ENCODE data around the gene SH2D6.
A peak's percentile ranks its signal among the peaks of the same experiment; 100 is the strongest.
"Not testable (repeated sequence)": the region's sequence is repeated elsewhere in the genome, so short reads cannot be mapped to it uniquely, and the experiment has no call there.

Gene SH2D6

DNA sequence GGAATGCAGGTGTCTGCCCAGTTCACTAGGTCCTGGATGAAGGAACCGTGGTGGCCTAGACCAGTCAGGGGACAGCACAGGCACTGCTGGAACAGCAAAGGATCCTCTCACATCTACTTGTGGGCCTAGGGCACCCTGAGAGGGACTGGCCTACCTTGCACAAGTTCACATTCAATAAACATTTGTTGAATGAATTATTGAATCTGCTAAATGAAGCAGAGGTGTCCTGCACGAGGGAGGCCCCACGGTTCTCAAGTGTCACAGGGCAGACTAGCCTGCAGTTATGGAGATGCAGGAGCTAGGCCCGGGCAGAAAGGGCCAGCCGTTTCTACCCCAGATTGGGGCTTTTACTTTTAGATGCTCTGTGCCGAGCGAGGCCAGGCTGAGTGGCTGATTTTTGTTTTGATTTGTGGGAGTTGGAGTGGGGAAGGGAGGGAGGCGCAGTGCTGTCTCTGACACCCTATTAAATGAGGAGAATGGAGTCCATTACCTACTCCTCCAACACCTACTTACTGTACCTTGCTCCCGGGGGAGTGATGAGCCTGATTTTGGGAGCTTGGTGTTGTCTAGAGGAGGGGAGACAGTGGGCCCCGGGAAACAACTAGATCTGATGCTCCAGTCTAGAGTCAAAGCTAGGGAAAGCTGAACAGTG, 18.4 kb downstream of the SH2D6 start:
- Histone ChIP-seq H3K4me3 (ENCODE audit: low read depth, low read length) (no peak overlapping the region), H2AFZ (peak overlapping the region; percentile 86), H3K36me3 (ENCODE audit: control insufficient read depth, insufficient read depth, low read length) (no peaks in the 10 kb centered on the region), H3K27me3 (ENCODE audit: control insufficient read depth, insufficient read depth, low read length) (no peaks in the 10 kb centered on the region), H3K4me2 (ENCODE audit: low read length) (peak overlapping the region; percentile 64), H3K9ac (peak overlapping the region; percentile 25), H3K27ac (peak overlapping the region; percentile 76), H3K9me3 (ENCODE audit: control insufficient read depth, low read length) (no peaks in the 10 kb centered on the region), H3K4me1 (peaks cover 54% of the 10 kb centered on the region), H3K79me2 (no peaks in the 10 kb centered on the region)
- TF ChIP-seq, protein P1, sequence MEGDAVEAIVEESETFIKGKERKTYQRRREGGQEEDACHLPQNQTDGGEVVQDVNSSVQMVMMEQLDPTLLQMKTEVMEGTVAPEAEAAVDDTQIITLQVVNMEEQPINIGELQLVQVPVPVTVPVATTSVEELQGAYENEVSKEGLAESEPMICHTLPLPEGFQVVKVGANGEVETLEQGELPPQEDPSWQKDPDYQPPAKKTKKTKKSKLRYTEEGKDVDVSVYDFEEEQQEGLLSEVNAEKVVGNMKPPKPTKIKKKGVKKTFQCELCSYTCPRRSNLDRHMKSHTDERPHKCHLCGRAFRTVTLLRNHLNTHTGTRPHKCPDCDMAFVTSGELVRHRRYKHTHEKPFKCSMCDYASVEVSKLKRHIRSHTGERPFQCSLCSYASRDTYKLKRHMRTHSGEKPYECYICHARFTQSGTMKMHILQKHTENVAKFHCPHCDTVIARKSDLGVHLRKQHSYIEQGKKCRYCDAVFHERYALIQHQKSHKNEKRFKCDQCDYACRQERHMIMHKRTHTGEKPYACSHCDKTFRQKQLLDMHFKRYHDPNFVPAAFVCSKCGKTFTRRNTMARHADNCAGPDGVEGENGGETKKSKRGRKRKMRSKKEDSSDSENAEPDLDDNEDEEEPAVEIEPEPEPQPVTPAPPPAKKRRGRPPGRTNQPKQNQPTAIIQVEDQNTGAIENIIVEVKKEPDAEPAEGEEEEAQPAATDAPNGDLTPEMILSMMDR (IDR thresholded peaks at IDR 0.05): no peak

DNA sequence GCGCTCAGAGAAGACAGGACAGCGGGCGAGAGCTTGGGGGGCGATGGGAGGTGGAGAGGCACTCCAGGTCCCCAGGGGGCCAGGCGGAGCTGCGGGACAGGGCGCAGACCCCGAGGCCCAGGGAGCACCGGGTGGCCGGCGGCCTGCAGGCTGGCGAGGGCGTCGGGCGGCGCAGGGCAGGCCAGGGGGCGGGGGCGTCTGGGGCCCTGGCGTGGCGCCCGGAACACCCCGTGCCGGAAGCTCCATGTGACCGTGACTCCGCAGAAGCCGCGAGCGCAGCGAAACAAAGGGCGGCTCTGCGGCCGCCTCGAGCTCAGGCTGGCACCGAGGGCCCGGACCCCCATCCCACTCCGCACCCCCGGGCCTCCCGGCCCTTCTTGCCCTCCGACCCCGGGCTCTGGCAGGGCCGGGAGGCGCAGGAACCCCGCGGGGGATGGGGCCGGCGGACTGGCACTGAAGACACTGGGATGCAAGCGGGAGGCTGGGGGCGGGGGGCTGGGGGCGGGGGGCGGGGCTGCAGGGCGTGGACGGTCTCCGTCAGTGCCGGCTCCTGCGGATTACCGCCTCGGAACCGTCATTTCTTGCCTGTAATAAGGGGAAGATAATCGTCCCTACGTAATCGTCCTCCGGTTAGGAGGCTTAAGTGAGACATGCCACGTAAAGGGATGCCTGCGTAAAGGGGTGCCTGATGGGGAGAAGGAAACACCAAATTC, 19.1 kb downstream of the SH2D6 start:
- peak overlapping the region; percentile 86 for H2AFZ ChIP-seq
- H3K27me3 ChIP-seq (ENCODE audit: control insufficient read depth, insufficient read depth, low read length): no peaks in the 10 kb centered on the region
- no peaks in the 10 kb centered on the region for H3K36me3 ChIP-seq (ENCODE audit: control insufficient read depth, insufficient read depth, low read length)
- H3K9ac ChIP-seq: peak overlapping the region; percentile 25
- H3K4me3 ChIP-seq (ENCODE audit: low read depth, low read length): peak overlapping the region; percentile 46
- no peaks in the 10 kb centered on the region for H3K9me3 ChIP-seq (ENCODE audit: control insufficient read depth, low read length)
- H3K79me2 ChIP-seq: no peaks in the 10 kb centered on the region
- H3K4me1 ChIP-seq: peaks cover 52% of the 10 kb centered on the region
- TF ChIP-seq, protein P1 (IDR thresholded peaks at IDR 0.05): no peak
- H3K27ac ChIP-seq: peak overlapping the region; percentile 76
- H3K4me2 ChIP-seq (ENCODE audit: low read length): peak overlapping the region; percentile 64

DNA sequence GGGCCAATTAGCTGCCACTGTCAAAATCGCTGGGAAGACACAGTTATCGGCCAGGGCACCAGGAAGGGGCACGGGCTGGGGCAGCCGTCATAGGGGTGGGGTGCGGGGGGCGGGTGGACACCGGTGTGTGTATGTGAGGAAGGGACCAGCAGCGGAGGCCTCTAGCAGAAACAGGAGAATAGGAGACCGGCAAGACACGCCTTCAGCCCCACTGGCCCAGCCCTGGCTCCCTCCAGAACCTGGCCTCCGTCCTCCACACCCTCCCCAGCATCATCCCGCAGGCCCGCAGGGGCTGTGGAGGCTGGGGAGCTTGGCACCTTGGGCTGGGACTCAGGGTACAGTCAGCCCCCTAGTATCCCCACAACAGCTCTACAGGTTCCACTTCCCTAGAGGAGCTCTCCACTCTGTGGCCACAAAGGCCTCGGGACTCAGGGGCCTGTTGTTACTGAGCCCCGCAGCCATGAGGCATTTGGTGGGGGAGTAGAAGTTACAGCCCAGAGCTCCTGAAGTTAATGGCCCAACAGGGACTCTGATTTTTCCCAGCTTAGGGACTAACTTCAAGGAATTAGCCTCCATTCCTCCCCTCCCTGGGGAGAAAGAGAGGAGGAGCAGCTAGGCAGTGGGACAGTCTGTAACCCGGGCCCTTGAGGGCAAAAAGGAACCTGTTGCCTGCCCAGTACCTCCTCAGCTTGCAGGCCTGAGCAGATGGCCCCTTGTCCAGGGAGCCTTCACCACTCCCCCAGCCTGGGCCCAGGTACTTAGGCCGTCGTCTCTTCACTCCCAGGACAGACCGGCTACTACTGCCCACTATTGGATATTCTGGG, 19.9 kb downstream of the SH2D6 start:
- Histone ChIP-seq H3K9me3 (ENCODE audit: control insufficient read depth, low read length) (no peaks in the 10 kb centered on the region), H3K4me3 (ENCODE audit: low read depth, low read length) (peak overlapping the region; percentile 46), H3K4me2 (ENCODE audit: low read length) (peak overlapping the region; percentile 64), H3K27me3 (ENCODE audit: control insufficient read depth, insufficient read depth, low read length) (no peaks in the 10 kb centered on the region), H3K79me2 (no peaks in the 10 kb centered on the region), H3K9ac (no peak overlapping the region), H3K27ac (peak overlapping the region; percentile 76), H3K4me1 (peaks cover 44% of the 10 kb centered on the region), H3K36me3 (ENCODE audit: control insufficient read depth, insufficient read depth, low read length) (no peaks in the 10 kb centered on the region), H2AFZ (peak overlapping the region; percentile 45)
- TF ChIP-seq, protein P1 (IDR thresholded peaks at IDR 0.05): no peak

GRCh38 chr2:85439025-85439472, 20.5 kb downstream of the SH2D6 start:
- Histone ChIP-seq H3K27ac (peak overlapping the region; percentile 76), H3K4me2 (ENCODE audit: low read length) (no peak overlapping the region), H3K27me3 (ENCODE audit: control insufficient read depth, insufficient read depth, low read length) (no peaks in the 10 kb centered on the region), H3K4me3 (ENCODE audit: low read depth, low read length) (no peak overlapping the region), H3K9me3 (ENCODE audit: control insufficient read depth, low read length) (no peaks in the 10 kb centered on the region), H3K79me2 (no peaks in the 10 kb centered on the region), H3K36me3 (ENCODE audit: control insufficient read depth, insufficient read depth, low read length) (no peaks in the 10 kb centered on the region), H3K4me1 (peaks cover 38% of the 10 kb centered on the region), H2AFZ (no peak overlapping the region), H3K9ac (no peak overlapping the region)
- TF ChIP-seq, protein P1 (IDR thresholded peaks at IDR 0.05): no peak

GRCh38 chr2:85439569-85439968, 21.1 kb downstream of the SH2D6 start:
- H3K36me3 ChIP-seq (ENCODE audit: control insufficient read depth, insufficient read depth, low read length); H3K79me2 ChIP-seq; H3K9ac ChIP-seq; H3K4me3 ChIP-seq (ENCODE audit: low read depth, low read length); H3K4me2 ChIP-seq (ENCODE audit: low read length); H2AFZ ChIP-seq; H3K27ac ChIP-seq; H3K27me3 ChIP-seq (ENCODE audit: control insufficient read depth, insufficient read depth, low read length); H3K9me3 ChIP-seq (ENCODE audit: control insufficient read depth, low read length): not testable (repeated sequence)
- H3K4me1 ChIP-seq: peaks cover 33% of the 10 kb centered on the region
